Measurements from ENCODE around the gene SORL1-AS1.

The SORL1-AS1 gene

DNA sequence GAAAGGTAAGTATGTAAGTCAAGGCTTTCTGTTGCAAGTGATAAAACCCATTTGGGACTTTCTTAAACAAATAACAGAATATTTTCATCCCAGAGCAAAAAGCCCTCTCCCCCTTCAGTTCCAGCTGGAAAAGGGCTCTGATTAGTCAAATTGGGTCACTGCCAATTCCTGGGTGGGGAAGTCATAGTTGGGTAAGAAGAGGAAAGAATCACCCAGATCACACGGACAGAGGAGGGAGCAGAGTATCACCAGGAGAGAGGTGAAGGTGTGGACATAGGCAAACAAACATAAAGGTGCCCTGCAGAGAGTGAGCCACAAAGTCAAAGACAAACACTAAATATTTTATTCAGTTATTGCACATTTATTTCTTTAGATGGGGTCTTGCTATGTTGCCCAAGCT is 36.9 kb downstream of the SORL1-AS1 start:
- Histone ChIP-seq H4K5ac (ENCODE audit: low read depth, low read length) (no peak overlapping the region), H2BK15ac (ENCODE audit: low read depth, low read length) (no peak overlapping the region), H4K20me1 (ENCODE audit: insufficient read depth, low read length) (no peaks in the 10 kb centered on the region), H3K4me1 (ENCODE audit: control insufficient read depth, insufficient read depth, low read length) (no peaks in the 10 kb centered on the region; the same call in 1 of the 2 replicates), H2BK120ac (ENCODE audit: low read depth, low read length) (no peak overlapping the region), H2BK20ac (ENCODE audit: low read depth, low read length) (no peak overlapping the region), H2AK9ac (replicated peaks; ENCODE audit: low read depth, low read length, poor library complexity) (no peak overlapping the region), H3K27ac (ENCODE audit: insufficient read depth, low read length) (no peak overlapping the region), H3K36me3 (ENCODE audit: control insufficient read depth, insufficient read depth, low read length) (no peaks in the 10 kb centered on the region), H3K23ac (ENCODE audit: low read depth, low read length) (no peak overlapping the region), H3K9ac (ENCODE audit: low read depth, low read length) (no peak overlapping the region), H4K91ac (ENCODE audit: insufficient read depth, low read depth, low read length) (no peak overlapping the region), H2BK5ac (ENCODE audit: low read depth, low read length, poor library complexity, severe bottlenecking) (no peak overlapping the region), H3K14ac (replicated peaks; ENCODE audit: low read depth, low read length) (no peak overlapping the region), H3K79me1 (ENCODE audit: low read depth in 1 of 2, low read length in 2 of 2) (no peaks in the 10 kb centered on the region), H3K56ac (ENCODE audit: extremely low read depth, insufficient read depth, low read length) (no peak overlapping the region), H4K8ac (ENCODE audit: low read depth in 2 of 2, low read length in 2 of 2) (no peak overlapping the region), H3K9me3 (ENCODE audit: control insufficient read depth, insufficient read depth, low read length) (no peaks in the 10 kb centered on the region), H3K18ac (ENCODE audit: low read depth, low read length) (no peak overlapping the region), H3K4me3 (ENCODE audit: insufficient read depth, low read depth, low read length) (no peak overlapping the region), H3K4me2 (ENCODE audit: low read depth, low read length) (no peak overlapping the region), H2AK5ac (ENCODE audit: low read depth, low read length) (no peak overlapping the region), H3K27me3 (ENCODE audit: control insufficient read depth, insufficient read depth, low read length) (peaks cover 4% of the 10 kb centered on the region), H2AFZ (replicated peaks; ENCODE audit: low read length, poor library complexity) (no peak overlapping the region), H3K9me1 (ENCODE audit: insufficient read depth, low read length) (no peaks in the 10 kb centered on the region), H3K4ac (ENCODE audit: low read depth, low read length) (no peak overlapping the region)
- no TSS peak for BruUV-seq (replicated peaks)
- in situ Hi-C loops (cut with MboI; ENCODE audit: low sequenced_read_pairs) (no loop called here), intact Hi-C loops (cut with micrococcal nuclease) (no loop called here), dilution Hi-C loops (cut with HindIII; ENCODE audit: low sequenced_read_pairs, unreplicated experiment) (no loop called here)
- no peak for TF ChIP-seq MAFK (IDR thresholded peaks at IDR 0.05; ENCODE audit: low read depth, low read length)
- TF ChIP-seq MAZ (IDR thresholded peaks at IDR 0.05; ENCODE audit: borderline replicate concordance, low read depth, low read length), result no peak
- TF ChIP-seq, protein P1, sequence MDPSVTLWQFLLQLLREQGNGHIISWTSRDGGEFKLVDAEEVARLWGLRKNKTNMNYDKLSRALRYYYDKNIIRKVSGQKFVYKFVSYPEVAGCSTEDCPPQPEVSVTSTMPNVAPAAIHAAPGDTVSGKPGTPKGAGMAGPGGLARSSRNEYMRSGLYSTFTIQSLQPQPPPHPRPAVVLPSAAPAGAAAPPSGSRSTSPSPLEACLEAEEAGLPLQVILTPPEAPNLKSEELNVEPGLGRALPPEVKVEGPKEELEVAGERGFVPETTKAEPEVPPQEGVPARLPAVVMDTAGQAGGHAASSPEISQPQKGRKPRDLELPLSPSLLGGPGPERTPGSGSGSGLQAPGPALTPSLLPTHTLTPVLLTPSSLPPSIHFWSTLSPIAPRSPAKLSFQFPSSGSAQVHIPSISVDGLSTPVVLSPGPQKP (IDR thresholded peaks at IDR 0.05; ENCODE audit: borderline replicate concordance, low read depth, low read length), result no peak
- TF ChIP-seq, protein P2, sequence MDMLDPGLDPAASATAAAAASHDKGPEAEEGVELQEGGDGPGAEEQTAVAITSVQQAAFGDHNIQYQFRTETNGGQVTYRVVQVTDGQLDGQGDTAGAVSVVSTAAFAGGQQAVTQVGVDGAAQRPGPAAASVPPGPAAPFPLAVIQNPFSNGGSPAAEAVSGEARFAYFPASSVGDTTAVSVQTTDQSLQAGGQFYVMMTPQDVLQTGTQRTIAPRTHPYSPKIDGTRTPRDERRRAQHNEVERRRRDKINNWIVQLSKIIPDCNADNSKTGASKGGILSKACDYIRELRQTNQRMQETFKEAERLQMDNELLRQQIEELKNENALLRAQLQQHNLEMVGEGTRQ (IDR thresholded peaks at IDR 0.05; ENCODE audit: low read depth, low read length), result no peak
- TF ChIP-seq RCOR1 (IDR thresholded peaks at IDR 0.05; ENCODE audit: insufficient replicate concordance, low read length), result no peak
- ATAC-seq (ENCODE audit: low read depth) (no peak), DNase-seq (no peak)
- no CpG with 5 or more reads among the region's 1 CpG for WGBS, 2 experiments (ENCODE audit: extremely low coverage in 2 of 2, insufficient read length in 1 of 2)
- ChIA-PET POLR2A (ENCODE audit: unreplicated experiment) (no interaction called here), CTCF (no interaction called here)

Measured in IMR-90 (cell line).